Large intestine (tissue), 3 donors: ENCODE results near the gene ANKRD23. TPM values are rescaled to one million over a fixed set of nuclear protein-coding genes. Genes with fewer than 3 reads are reported as not detected.
A peak's percentile ranks its signal among the peaks of the same experiment; 100 is the strongest.

Experiments used
- DNase-seq, 2 donors: peaks; one replicate each; pipeline versions ENCODE4 v3.0.0 to v3.0.0-alpha.2; 2013
- H3K27ac ChIP-seq: one replicate; pipeline ENCODE4 v1.5.1; 2013; ENCODE audit warnings: low read length
- H3K27me3 ChIP-seq: 2 replicates; pipeline ENCODE4 v1.6.1; 2013; ENCODE audit warnings: low read length; ENCODE audit not compliant: control insufficient read depth, insufficient read depth
- H3K36me3 ChIP-seq: 2 replicates; pipeline ENCODE4 v1.6.1; 2013; ENCODE audit warnings: low read length; ENCODE audit not compliant: control insufficient read depth, insufficient read depth
- H3K4me1 ChIP-seq: one replicate; pipeline ENCODE4 v1.6.1; 2013; ENCODE audit warnings: low read length; ENCODE audit not compliant: control insufficient read depth, insufficient read depth
- H3K4me3 ChIP-seq: one replicate; pipeline ENCODE4 v1.5.1; 2013; ENCODE audit warnings: low read length
- H3K9me3 ChIP-seq: one replicate; pipeline ENCODE4 v1.6.1; 2013; ENCODE audit warnings: mild to moderate bottlenecking, low read depth, low read length, moderate library complexity; ENCODE audit not compliant: control insufficient read depth
- WGBS: methylation state at CpG from one replicate; pipeline ENCODE4 v1.1.5; 2013; ENCODE audit warnings: low lambda C conversion rate; ENCODE audit not compliant: insufficient coverage; 5-methylcytosine and 5-hydroxymethylcytosine counted together
- polyA plus RNA-seq: library from polyadenylated mRNA; unstranded; fragments of 120-200 nt; gene quantifications from one replicate; pipeline ENCODE4 v1.2.1, GENCODE V29; 2013

ANKRD23 gene
- polyA plus RNA-seq, 1 donor, result 4.2 TPM

- peaks cover 19% of the 10 kb centered on the region for H3K4me1 ChIP-seq
- H3K27me3 ChIP-seq, result no peaks in the 10 kb centered on the region
- H3K4me3 ChIP-seq, result no peak overlapping the region
- WGBS, result no CpG with 5 or more reads among the region's 4 CpGs
- DNase-seq, result no peak
- H3K27ac ChIP-seq, result no peak overlapping the region
- no peaks in the 10 kb centered on the region for H3K9me3 ChIP-seq
- H3K36me3 ChIP-seq, result peaks cover 58% of the 10 kb centered on the region
Observed at GRCh38 chr2:96835830-96836229, 8.0 kb downstream of the ANKRD23 start.

- Histone ChIP-seq H3K27ac (no peak overlapping the region), H3K36me3 (peaks cover 70% of the 10 kb centered on the region), H3K27me3 (no peaks in the 10 kb centered on the region), H3K4me1 (peaks cover 14% of the 10 kb centered on the region), H3K4me3 (no peak overlapping the region), H3K9me3 (no peaks in the 10 kb centered on the region)
- peak; percentile 40 to 48 for DNase-seq
- no CpG with 5 or more reads among the region's 18 CpGs for WGBS
Observed at GRCh38 chr2:96832754-96833507, 10.9 kb downstream of the ANKRD23 start.

- no peak overlapping the region for H3K27ac ChIP-seq
- WGBS, result no CpG with 5 or more reads among the region's 11 CpGs
- H3K36me3 ChIP-seq, result peaks cover 71% of the 10 kb centered on the region
Observed at GRCh38 chr2:96832408-96832753, 11.4 kb downstream of the ANKRD23 start.

GRCh38 chr2:96831679-96832078 lies 12.1 kb downstream of the ANKRD23 start:
- Histone ChIP-seq H3K27me3 (no peaks in the 10 kb centered on the region), H3K4me1 (peaks cover 14% of the 10 kb centered on the region), H3K27ac (no peak overlapping the region), H3K4me3 (no peak overlapping the region), H3K36me3 (peaks cover 76% of the 10 kb centered on the region), H3K9me3 (no peaks in the 10 kb centered on the region)
- no CpG with 5 or more reads among the region's 10 CpGs for WGBS
- DNase-seq, result no peak

More at GRCh38 chr2:96832408-96832753, 11.4 kb downstream of the ANKRD23 start:
- Histone ChIP-seq H3K27me3 (no peaks in the 10 kb centered on the region), H3K9me3 (no peaks in the 10 kb centered on the region), H3K4me1 (peaks cover 14% of the 10 kb centered on the region), H3K4me3 (no peak overlapping the region)
- no peak for DNase-seq

- Histone ChIP-seq H3K4me3 (no peak overlapping the region), H3K36me3 (peaks cover 84% of the 10 kb centered on the region), H3K27me3 (no peaks in the 10 kb centered on the region), H3K4me1 (peaks cover 14% of the 10 kb centered on the region), H3K27ac (no peak overlapping the region), H3K9me3 (no peaks in the 10 kb centered on the region)
- no CpG with 5 or more reads among the region's 5 CpGs for WGBS
- DNase-seq, result no peak
Observed at GRCh38 chr2:96830044-96830562, 13.7 kb downstream of the ANKRD23 start.

- no peak for DNase-seq
- H3K4me1 ChIP-seq, result peaks cover 21% of the 10 kb centered on the region
- H3K27me3 ChIP-seq, result no peaks in the 10 kb centered on the region
- WGBS, result 100% methylated on average over 1 of the region's 13 CpGs
- H3K27ac ChIP-seq, result no peak overlapping the region
- no peaks in the 10 kb centered on the region for H3K9me3 ChIP-seq
- no peak overlapping the region for H3K4me3 ChIP-seq
- H3K36me3 ChIP-seq, result peaks cover 83% of the 10 kb centered on the region
Observed at GRCh38 chr2:96828874-96829273, 14.9 kb downstream of the ANKRD23 start.

- no CpG with 5 or more reads among the region's 14 CpGs for WGBS
- H3K9me3 ChIP-seq, result no peaks in the 10 kb centered on the region
- no peaks in the 10 kb centered on the region for H3K27me3 ChIP-seq
- H3K27ac ChIP-seq, result no peak overlapping the region
- H3K36me3 ChIP-seq, result peaks cover 85% of the 10 kb centered on the region
- DNase-seq, result no peak
- peaks cover 20% of the 10 kb centered on the region for H3K4me1 ChIP-seq
- H3K4me3 ChIP-seq, result no peak overlapping the region
Observed at GRCh38 chr2:96828436-96828835, 15.4 kb downstream of the ANKRD23 start.

- Histone ChIP-seq H3K27ac (no peak overlapping the region), H3K4me1 (peaks cover 14% of the 10 kb centered on the region), H3K9me3 (no peaks in the 10 kb centered on the region), H3K27me3 (no peaks in the 10 kb centered on the region), H3K4me3 (no peak overlapping the region), H3K36me3 (peaks cover 85% of the 10 kb centered on the region)
- DNase-seq, result no peak
- WGBS, result no CpG with 5 or more reads among the region's 22 CpGs
Observed at GRCh38 chr2:96826546-96827278, 17.1 kb downstream of the ANKRD23 start.

GRCh38 chr2:96825057-96825456 lies 18.8 kb downstream of the ANKRD23 start:
- H3K27ac ChIP-seq, result no peak overlapping the region
- H3K9me3 ChIP-seq, result no peaks in the 10 kb centered on the region
- 100% methylated on average over 1 of the region's 14 CpGs for WGBS
- DNase-seq, result no peak
- peaks cover 27% of the 10 kb centered on the region for H3K4me1 ChIP-seq
- peaks cover 69% of the 10 kb centered on the region for H3K36me3 ChIP-seq
- H3K4me3 ChIP-seq, result no peak overlapping the region
- no peaks in the 10 kb centered on the region for H3K27me3 ChIP-seq

GRCh38 chr2:96824079-96824870 lies 19.5 kb downstream of the ANKRD23 start:
- H3K9me3 ChIP-seq, result no peaks in the 10 kb centered on the region
- peaks cover 61% of the 10 kb centered on the region for H3K36me3 ChIP-seq
- H3K4me1 ChIP-seq, result peaks cover 35% of the 10 kb centered on the region
- no peak overlapping the region for H3K27ac ChIP-seq
- no CpG with 5 or more reads among the region's 6 CpGs for WGBS
- no peaks in the 10 kb centered on the region for H3K27me3 ChIP-seq
- H3K4me3 ChIP-seq, result no peak overlapping the region
- DNase-seq, result peak in 1 of 2 donors; percentile 52
